IPS-20b (cell line): Measurements from ENCODE around the gene GPR148.
"Not testable (repeated sequence)": the region's sequence is repeated elsewhere in the genome, so short reads cannot be mapped to it uniquely, and the experiment has no call there.

ENCODE experiments used
- H3K27ac ChIP-seq: one replicate; pipeline ENCODE4 v1.5.1; 2013; ENCODE audit warnings: low read length
- H3K27me3 ChIP-seq: 2 replicates; pipeline ENCODE4 v1.6.1; 2013; ENCODE audit warnings: mild to moderate bottlenecking, low read length, inconsistent platforms; ENCODE audit not compliant: insufficient read depth
- H3K36me3 ChIP-seq: 2 replicates; pipeline ENCODE4 v1.6.1; 2013; ENCODE audit warnings: low read depth, mild to moderate bottlenecking, inconsistent platforms, low read length, moderate library complexity; ENCODE audit not compliant: insufficient read depth
- H3K4me1 ChIP-seq: 2 replicates; pipeline ENCODE4 v1.6.1; 2013; ENCODE audit warnings: mild to moderate bottlenecking, control low read depth, inconsistent platforms, low read length, moderate library complexity; ENCODE audit not compliant: insufficient read depth
- H3K4me3 ChIP-seq: 2 replicates; pipeline ENCODE4 v1.5.1; 2013; ENCODE audit warnings: mild to moderate bottlenecking, low read length, inconsistent platforms
- H3K9ac ChIP-seq: 2 replicates; pipeline ENCODE4 v1.6.1; 2013; ENCODE audit warnings: low read depth, mild to moderate bottlenecking, inconsistent platforms, low read length, moderate library complexity
- H3K9me3 ChIP-seq: 2 replicates; pipeline ENCODE4 v1.6.1; 2013; ENCODE audit warnings: mild to moderate bottlenecking, low read depth, low read length, inconsistent platforms; ENCODE audit not compliant: insufficient read depth

Gene GPR148

GRCh38 chr2:130728549-130729316 is at the start of gene GPR148:
TSS of gene GPR148 (plus strand) at chr2:130729070. CDS start at chr2:130729152, 82 bp downstream.
- no peaks in the 10 kb centered on the region for H3K36me3 ChIP-seq
- no peak within 1 kb of the TSS for H3K9ac ChIP-seq
- H3K9me3 ChIP-seq, result no peaks in the 10 kb centered on the region
- H3K4me3 ChIP-seq, result peak within 1 kb of the TSS; percentile 76
- H3K27me3 ChIP-seq, result peaks cover 29% of the 10 kb centered on the region
- H3K4me1 ChIP-seq, result no peaks in the 10 kb centered on the region
- H3K27ac ChIP-seq, result no peak within 1 kb of the TSS

- H3K27me3 ChIP-seq, H3K9ac ChIP-seq, H3K36me3 ChIP-seq, H3K9me3 ChIP-seq, H3K4me1 ChIP-seq, H3K4me3 ChIP-seq, H3K27ac ChIP-seq: not testable (repeated sequence)
Observed at GRCh38 chr2:130692041-130692770, 36.7 kb upstream of the GPR148 start.

GRCh38 chr2:130693474-130693873 is 35.4 kb upstream of the GPR148 start:
- not testable (repeated sequence) for H3K4me3 ChIP-seq, H3K27ac ChIP-seq, H3K9ac ChIP-seq, H3K4me1 ChIP-seq, H3K9me3 ChIP-seq, H3K27me3 ChIP-seq, H3K36me3 ChIP-seq

GRCh38 chr2:130703250-130703649 is 25.6 kb upstream of the GPR148 start:
- H3K27ac ChIP-seq, H3K9me3 ChIP-seq, H3K9ac ChIP-seq, H3K4me3 ChIP-seq, H3K36me3 ChIP-seq, H3K4me1 ChIP-seq, H3K27me3 ChIP-seq: not testable (repeated sequence)

- H3K4me3 ChIP-seq, result not testable (repeated sequence)
Observed at GRCh38 chr2:130714795-130715194, 14.1 kb upstream of the GPR148 start.

GRCh38 chr2:130720036-130720435 is 8.8 kb upstream of the GPR148 start:
- Histone ChIP-seq H3K4me1 (no peaks in the 10 kb centered on the region), H3K9me3 (peaks cover 4% of the 10 kb centered on the region; the same call in 1 of the 2 replicates), H3K36me3 (no peaks in the 10 kb centered on the region), H3K27me3 (no peaks in the 10 kb centered on the region), H3K9ac (no peak overlapping the region), H3K4me3 (no peak overlapping the region), H3K27ac (no peak overlapping the region)

More at GRCh38 chr2:130714795-130715194, 14.1 kb upstream of the GPR148 start:
- H3K9me3 ChIP-seq, H3K27me3 ChIP-seq, H3K9ac ChIP-seq, H3K4me1 ChIP-seq, H3K36me3 ChIP-seq, H3K27ac ChIP-seq: not testable (repeated sequence)

- no peak overlapping the region for H3K4me3 ChIP-seq
Observed at GRCh38 chr2:130720528-130720927, 8.3 kb upstream of the GPR148 start.

GRCh38 chr2:130724455-130724854 is 4.4 kb upstream of the GPR148 start:
- Histone ChIP-seq H3K4me1 (no peaks in the 10 kb centered on the region), H3K9me3 (peaks cover 4% of the 10 kb centered on the region; the same call in 1 of the 2 replicates), H3K4me3 (no peak overlapping the region), H3K9ac (no peak overlapping the region), H3K27me3 (peaks cover 25% of the 10 kb centered on the region), H3K27ac (no peak overlapping the region), H3K36me3 (no peaks in the 10 kb centered on the region)

More at GRCh38 chr2:130720528-130720927, 8.3 kb upstream of the GPR148 start:
- no peak overlapping the region for H3K27ac ChIP-seq
- no peaks in the 10 kb centered on the region for H3K36me3 ChIP-seq
- H3K9ac ChIP-seq, result no peak overlapping the region
- no peaks in the 10 kb centered on the region for H3K4me1 ChIP-seq
- H3K9me3 ChIP-seq, result peaks cover 4% of the 10 kb centered on the region; the same call in 1 of the 2 replicates
- no peaks in the 10 kb centered on the region for H3K27me3 ChIP-seq

GRCh38 chr2:130726614-130727180 is 2.2 kb upstream of the GPR148 start:
- H3K9ac ChIP-seq, result peak overlapping the region; percentile 65; the same call in 1 of the 2 replicates
- H3K27ac ChIP-seq, result no peak overlapping the region
- no peaks in the 10 kb centered on the region for H3K36me3 ChIP-seq
- peak overlapping the region; percentile 76 for H3K4me3 ChIP-seq
- H3K9me3 ChIP-seq, result peaks cover 4% of the 10 kb centered on the region; the same call in 1 of the 2 replicates
- peaks cover 29% of the 10 kb centered on the region for H3K27me3 ChIP-seq
- H3K4me1 ChIP-seq, result no peaks in the 10 kb centered on the region

- no peak overlapping the region for H3K27ac ChIP-seq
Observed at GRCh38 chr2:130727286-130727924, 1.5 kb upstream of the GPR148 start.

GRCh38 chr2:130728007-130728454 is 839 bp upstream of the GPR148 start:
- Histone ChIP-seq H3K4me1 (no peaks in the 10 kb centered on the region), H3K36me3 (no peaks in the 10 kb centered on the region), H3K27ac (no peak overlapping the region), H3K9ac (no peak overlapping the region), H3K27me3 (peaks cover 29% of the 10 kb centered on the region), H3K9me3 (no peaks in the 10 kb centered on the region), H3K4me3 (peak overlapping the region; percentile 76)

More at GRCh38 chr2:130727286-130727924, 1.5 kb upstream of the GPR148 start:
- Histone ChIP-seq H3K9ac (peak overlapping the region; percentile 65; the same call in 1 of the 2 replicates), H3K27me3 (peaks cover 29% of the 10 kb centered on the region), H3K36me3 (no peaks in the 10 kb centered on the region), H3K4me1 (no peaks in the 10 kb centered on the region), H3K4me3 (peak overlapping the region; percentile 76), H3K9me3 (no peaks in the 10 kb centered on the region)
